Tibial nerve (tissue), 4 donors: ENCODE results near the gene ASIP. TPM values are rescaled to one million over a fixed set of nuclear protein-coding genes. Genes with fewer than 3 reads are reported as not detected.
"Not testable (repeated sequence)": the region's sequence is repeated elsewhere in the genome, so short reads cannot be mapped to it uniquely, and the experiment has no call there.

Experiments
- DNase-seq, 2 donors: peaks; one replicate each; pipeline ENCODE4 v3.0.0-alpha.2; 2019; ENCODE audit warnings: low spot score in 2 of 2
- H3K27ac ChIP-seq, 4 donors: fragments of 200-600 bp; sonication (generic) in 3 of 4; one replicate each; pipeline ENCODE4 v1.5.1; 2017 to 2019; ENCODE audit warnings: mild to moderate bottlenecking in 1 of 4
- H3K27me3 ChIP-seq, 2 donors: fragments of 200-600 bp; sonication (generic) in 1 of 2; one replicate each; pipeline versions ENCODE4 v1.5.1 to v1.6.0; 2017 to 2019
- H3K36me3 ChIP-seq, 3 donors: fragments of 200-600 bp; sonication (generic); one replicate each; pipeline ENCODE4 v1.5.1; 2018 to 2019
- H3K4me1 ChIP-seq, 4 donors: fragments of 200-600 bp; sonication (generic) in 3 of 4; one replicate each; pipeline ENCODE4 v1.5.1; 2017 to 2019
- H3K4me3 ChIP-seq, 4 donors: fragments of 200-600 bp; sonication (generic) in 3 of 4; one replicate each; pipeline ENCODE4 v1.5.1; 2017 to 2019; ENCODE audit warnings: mild to moderate bottlenecking in 1 of 4, moderate library complexity in 1 of 4
- H3K9me3 ChIP-seq, 4 donors: fragments of 200-600 bp; sonication (generic) in 3 of 4; one replicate each; pipeline ENCODE4 v1.5.1; 2017 to 2019
- CTCF ChIP-seq, 5 experiments: fragments of 200-600 bp in 3 of 5; fragments of 450-650 bp in 2 of 5; sonication (generic) in 3 of 5; IDR thresholded peaks; one replicate each; pipeline ENCODE4 v1.5.1; 2016 to 2019; ENCODE audit warnings: antibody characterized with exemption in 5 of 5, mild to moderate bottlenecking in 3 of 5, moderate library complexity in 2 of 5
- EP300 ChIP-seq, 2 donors: sonication (generic); formaldehyde crosslinking; IDR thresholded peaks; one replicate each; pipeline ENCODE4 v1.6.1; 2017; ENCODE audit warnings: antibody characterized with exemption in 2 of 2, mild to moderate bottlenecking in 1 of 2
- POLR2A ChIP-seq, 2 donors: fragments of 450-650 bp; IDR thresholded peaks; one replicate each; pipeline ENCODE4 v1.6.1; 2017; ENCODE audit warnings: antibody characterized with exemption in 2 of 2, mild to moderate bottlenecking in 2 of 2, moderate library complexity in 2 of 2
- WGBS, 2 donors: methylation state at CpG; one replicate each; pipeline ENCODE4 v1.1.5; 2018; 5-methylcytosine and 5-hydroxymethylcytosine counted together
- total RNA-seq, 4 donors: library from RNA; depleted of rRNA; stranded (reverse); fragments of >200 nt; gene quantifications; one replicate each; pipeline ENCODE4 v1.1.0, GENCODE V29; 2016

Gene ASIP
- total RNA-seq, 4 donors from 2014 or later, result 1.4 to 10.5 (median 3.3) TPM; not detected in 1

GRCh38 chr20:34216382-34216742 lies 24.9 kb upstream of the ASIP start:
- Histone ChIP-seq H3K27ac (peak overlapping the region in 3 of 4 donors; percentile 41 to 80 (median 77)), H3K9me3 (peaks cover 0 to 12% (median 0%) of the 10 kb centered on the region in 4 donors), H3K4me1 (peaks cover 0 to 9% (median 3%) of the 10 kb centered on the region in 4 donors), H3K4me3 (peak overlapping the region; percentile 22 to 61 (median 36)), H3K27me3 (peaks cover 0 to 4% of the 10 kb centered on the region in 2 donors), H3K36me3 (no peaks in the 10 kb centered on the region)
- WGBS, 2 donors, result 12 to 20% methylated on average over 2 of the region's 2 CpGs
- no peak for DNase-seq
- no peak for TF ChIP-seq EP300 (IDR thresholded peaks at IDR 0.05)
- TF ChIP-seq POLR2A (IDR thresholded peaks at IDR 0.05), result no peak
- no peak for TF ChIP-seq CTCF (IDR thresholded peaks at IDR 0.05)

GRCh38 chr20:34220561-34220960 lies 20.7 kb upstream of the ASIP start:
- no peak for TF ChIP-seq EP300 (IDR thresholded peaks at IDR 0.05)
- no peak for TF ChIP-seq CTCF (IDR thresholded peaks at IDR 0.05)
- no peak for TF ChIP-seq POLR2A (IDR thresholded peaks at IDR 0.05)
- peaks cover 0 to 4% of the 10 kb centered on the region in 2 donors for H3K27me3 ChIP-seq
- H3K9me3 ChIP-seq, result no peaks in the 10 kb centered on the region
- DNase-seq, result no peak
- 64 to 66% methylated on average over 5 of the region's 5 CpGs for WGBS, 2 donors
- peaks cover 0 to 7% (median 2%) of the 10 kb centered on the region in 4 donors for H3K4me1 ChIP-seq
- no peak overlapping the region for H3K4me3 ChIP-seq
- H3K27ac ChIP-seq, result no peak overlapping the region
- no peaks in the 10 kb centered on the region for H3K36me3 ChIP-seq

- Histone ChIP-seq H3K4me1 (no peaks in the 10 kb centered on the region), H3K9me3 (no peaks in the 10 kb centered on the region), H3K4me3 (no peak overlapping the region), H3K27ac (no peak overlapping the region), H3K36me3 (no peaks in the 10 kb centered on the region), H3K27me3 (peaks cover 0 to 4% of the 10 kb centered on the region in 2 donors)
- DNase-seq, result peak in 1 of 2 donors; percentile 32
- 62 to 70% methylated on average over 3 of the region's 3 CpGs for WGBS, 2 donors
- TF ChIP-seq CTCF (IDR thresholded peaks at IDR 0.05), result no peak
- TF ChIP-seq EP300 (IDR thresholded peaks at IDR 0.05), result no peak
- no peak for TF ChIP-seq POLR2A (IDR thresholded peaks at IDR 0.05)
These were observed 19.0 kb upstream of the ASIP start for GRCh38 chr20:34222208-34222607.

- not testable (repeated sequence) for DNase-seq, H3K4me3 ChIP-seq, H3K27ac ChIP-seq, H3K9me3 ChIP-seq, H3K4me1 ChIP-seq, H3K27me3 ChIP-seq, H3K36me3 ChIP-seq
- 87 to 100% methylated on average over 1 to 2 of the region's 2 CpGs for WGBS, 2 donors
These were observed 17.0 kb upstream of the ASIP start for GRCh38 chr20:34224251-34224650.

- no peaks in the 10 kb centered on the region for H3K4me1 ChIP-seq
- no peak overlapping the region for H3K4me3 ChIP-seq
- no peaks in the 10 kb centered on the region for H3K27me3 ChIP-seq
- TF ChIP-seq POLR2A (IDR thresholded peaks at IDR 0.05), result no peak
- TF ChIP-seq EP300 (IDR thresholded peaks at IDR 0.05), result no peak
- no peak for TF ChIP-seq CTCF (IDR thresholded peaks at IDR 0.05)
- no peak for DNase-seq
- no peaks in the 10 kb centered on the region for H3K36me3 ChIP-seq
- no peak overlapping the region for H3K27ac ChIP-seq
- H3K9me3 ChIP-seq, result peaks cover 0 to 4% (median under 1%) of the 10 kb centered on the region in 4 donors
These were observed 9.6 kb upstream of the ASIP start for GRCh38 chr20:34231634-34232033.
